ENCODE data around the gene SLC7A7. TPM values are rescaled to one million over a fixed set of nuclear protein-coding genes. Genes with fewer than 3 reads are reported as not detected.
"Not testable (repeated sequence)": the region's sequence is repeated elsewhere in the genome, so short reads cannot be mapped to it uniquely, and the experiment has no call there.

Gene SLC7A7
- total and polyA plus RNA-seq, 2 of the 13 experiments (the other 11 are each of a cell fraction or from before 2014, with no cell fraction given), result 0.13 to 0.63 TPM

GRCh38 chr14:22861651-22862050, 46.4 kb upstream of the SLC7A7 start (continued):
- TF ChIP-seq ZNF318 (CRISPR knock-in tag; IDR thresholded peaks at IDR 0.05) (no peak), HDAC2 (CRISPR knock-in tag; IDR thresholded peaks at IDR 0.05) (peak; percentile 15; the same call in 1 of the 2 replicates), NRL (CRISPR knock-in tag; IDR thresholded peaks at IDR 0.05; ENCODE audit: borderline replicate concordance) (no peak)

GRCh38 chr14:22860377-22860776, 45.1 kb upstream of the SLC7A7 start:
- in situ Hi-C loops (cut with HindIII; ENCODE audit: extremely low pct_ligation_motif_present, low pct_unique_long_range_greater_than_20kb); CTCF ChIA-PET (ENCODE audit: low intra/inter-chr PET ratio, low total read pairs); BruUV-seq (replicated peaks); H3K36me3 ChIP-seq (replicated peaks in 1 of 2; ENCODE audit: control insufficient read depth in 1 of 2, insufficient read depth in 2 of 2, low read length in 2 of 2); FAIRE-seq; H4K20me1 ChIP-seq (ENCODE audit: insufficient read depth, low read length); H3K4me2 ChIP-seq (ENCODE audit: low read depth, low read length); H3K9ac ChIP-seq (ENCODE audit: insufficient read depth, low read depth, low read length); H2AFZ ChIP-seq (ENCODE audit: low read length); ATAC-seq; H3K79me2 ChIP-seq (ENCODE audit: insufficient read depth, low read length); intact Hi-C loops (cut with micrococcal nuclease; ENCODE audit: unreplicated experiment); H3K27me3 ChIP-seq (ENCODE audit: control insufficient read depth in 1 of 2, insufficient read depth in 2 of 2, low read length in 2 of 2); DNase-seq (ENCODE audit: low spot score); H3K27ac ChIP-seq (ENCODE audit: extremely low read length, insufficient read depth, low read length); H3K4me3 ChIP-seq (replicated peaks in 1 of 3; ENCODE audit: insufficient read depth in 1 of 3, low read depth in 2 of 3, low read length in 3 of 3); H3K9me3 ChIP-seq (ENCODE audit: low read length): not testable (repeated sequence)
- POLR2A ChIA-PET, result interaction anchor here (0.7 to 3.8 kb wide), 4 partner anchors 11 to 94 kb away, joined by 3 to 14 read pairs (median 3); partner anchors contain the start of genes LRP10 and OXA1L
- 2% methylated on average over 3 of the region's 3 CpGs for WGBS (ENCODE audit: low lambda C conversion rate)
- TF ChIP-seq PHF21A (CRISPR knock-in tag; IDR thresholded peaks at IDR 0.05), result 0 out of 2 replicates have a peak, but pooled peaks have one; percentile 26
- 0 out of 2 replicates have a peak, but pooled peaks have one; percentile 60 for TF ChIP-seq ZNF737 (CRISPR knock-in tag; IDR thresholded peaks at IDR 0.05; ENCODE audit: borderline replicate concordance)
- TF ChIP-seq ZNF850 (CRISPR knock-in tag; conservative IDR thresholded peaks at IDR 0.05), result 0 out of 2 replicates have a peak, but pooled peaks have one; percentile 23
- TF ChIP-seq ZNF263 (CRISPR knock-in tag; IDR thresholded peaks at IDR 0.05), result 0 out of 2 replicates have a peak, but pooled peaks have one; percentile 18
- H3K4me1 ChIP-seq (ENCODE audit: insufficient read depth, low read length), result peaks cover 29% of the 10 kb centered on the region

All from HepG2 (cell line).